HG03066 (cell line): ENCODE data around the gene FBXO21.

Experiments
- ATAC-seq: cut with Tn5 transposase; IDR thresholded peaks from one replicate; pipeline ENCODE4 v1.9.1; 2021; ENCODE audit warnings: low read depth; ENCODE audit not compliant: unreplicated experiment

Gene FBXO21

DNA sequence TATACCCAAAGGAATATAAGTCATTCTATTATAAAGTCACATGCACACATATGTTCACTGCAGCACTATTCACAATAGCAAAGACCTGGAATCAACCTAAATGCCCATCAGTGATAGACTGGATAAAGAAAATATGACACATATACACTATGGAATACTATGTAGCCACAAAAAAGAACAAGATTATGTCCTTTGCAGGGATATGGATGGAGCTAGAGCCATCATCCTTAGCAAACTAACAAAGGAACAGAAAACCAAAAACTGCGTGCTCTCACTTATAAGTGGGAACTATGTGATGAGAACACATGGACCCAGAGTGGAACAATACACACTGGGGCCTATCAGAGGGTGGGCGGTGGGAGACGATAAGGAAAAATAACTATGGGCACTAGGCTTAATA is 21.3 kb downstream of the FBXO21 start:
- ATAC-seq, result no peak

DNA sequence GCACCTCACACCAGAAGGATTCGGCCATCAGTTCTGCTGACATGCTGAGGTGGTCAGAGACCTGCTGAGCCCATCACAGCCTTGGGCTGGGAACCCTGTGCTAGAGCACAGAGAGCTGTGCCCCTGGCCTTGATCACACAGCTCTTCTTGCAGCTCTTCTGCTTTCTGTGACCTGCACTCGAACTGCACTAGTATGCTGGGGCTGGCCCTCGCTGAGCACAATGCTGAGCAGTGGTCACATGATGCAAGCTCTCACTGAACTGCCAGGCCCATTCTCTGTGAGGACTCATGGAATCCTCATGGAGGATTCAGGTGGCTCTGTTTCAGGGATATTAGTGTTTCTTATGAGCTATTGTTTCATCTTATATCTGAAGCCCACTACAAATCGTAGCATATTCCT is 22.5 kb downstream of the FBXO21 start:
- ATAC-seq, result no peak

DNA sequence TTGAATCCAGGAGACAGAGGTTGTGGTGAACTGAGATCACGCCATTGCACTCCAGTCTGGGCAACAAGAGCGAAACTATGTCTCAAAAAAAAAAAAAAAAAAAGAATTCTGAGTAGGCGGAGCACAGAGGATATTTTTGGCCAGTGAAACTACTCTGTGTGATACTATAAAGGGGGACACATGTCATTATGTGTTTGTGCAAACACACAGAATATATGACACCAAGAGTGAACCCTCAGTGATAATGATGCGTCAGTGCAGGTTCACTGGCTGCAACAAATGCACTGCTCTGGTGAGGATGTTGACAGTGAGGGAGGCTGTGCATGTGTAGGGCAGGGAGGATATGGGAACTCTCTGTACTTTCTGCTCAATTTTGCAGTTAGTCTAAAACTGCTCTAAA is 24.2 kb downstream of the FBXO21 start:
- ATAC-seq, result no peak

- no peak for ATAC-seq
Measured at GRCh38 chr12:117165342-117165741, 24.9 kb downstream of the FBXO21 start.

DNA sequence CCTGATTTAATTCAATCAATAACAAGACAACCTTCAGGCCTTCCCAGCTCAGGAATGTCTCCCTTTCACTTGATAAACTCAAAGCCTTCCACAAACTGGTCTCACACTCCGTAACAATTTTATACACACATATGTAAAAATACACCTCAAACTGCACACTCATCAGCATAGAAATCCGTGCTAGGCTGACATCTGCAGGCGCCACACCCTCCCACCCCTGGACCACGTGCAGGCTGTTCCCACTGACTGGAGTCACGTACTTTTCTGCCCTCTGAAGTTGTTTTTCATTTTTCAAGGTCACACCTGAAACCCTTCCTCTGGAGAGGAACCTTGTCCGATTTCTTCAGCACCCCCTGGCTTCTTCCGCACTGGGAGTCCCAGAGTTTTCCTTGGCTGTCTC is 27.6 kb downstream of the FBXO21 start:
- no peak for ATAC-seq

DNA sequence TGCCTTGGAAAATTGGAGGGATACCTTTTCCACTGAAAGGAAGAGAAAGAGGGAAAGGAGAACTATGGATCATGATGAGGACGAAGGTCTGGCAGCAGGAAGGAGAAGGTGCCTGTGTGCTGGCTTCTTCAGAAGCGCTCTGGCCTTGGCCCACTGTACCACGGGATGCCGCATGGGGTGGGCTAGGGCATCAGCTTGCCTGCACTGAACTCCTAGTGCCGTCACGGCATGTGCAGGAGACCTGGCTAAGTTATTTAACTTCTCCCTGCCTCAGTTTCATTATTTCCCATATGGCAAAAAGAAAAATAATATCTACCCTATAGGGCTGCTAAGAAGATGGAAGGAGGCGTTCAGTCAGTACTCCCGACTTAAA is 28.1 kb downstream of the FBXO21 start:
- no peak for ATAC-seq

GRCh38 chr12:117161460-117162166 is 28.7 kb downstream of the FBXO21 start:
- no peak for ATAC-seq

- ATAC-seq, result no peak
Measured at GRCh38 chr12:117159674-117160073, 30.6 kb downstream of the FBXO21 start.

DNA sequence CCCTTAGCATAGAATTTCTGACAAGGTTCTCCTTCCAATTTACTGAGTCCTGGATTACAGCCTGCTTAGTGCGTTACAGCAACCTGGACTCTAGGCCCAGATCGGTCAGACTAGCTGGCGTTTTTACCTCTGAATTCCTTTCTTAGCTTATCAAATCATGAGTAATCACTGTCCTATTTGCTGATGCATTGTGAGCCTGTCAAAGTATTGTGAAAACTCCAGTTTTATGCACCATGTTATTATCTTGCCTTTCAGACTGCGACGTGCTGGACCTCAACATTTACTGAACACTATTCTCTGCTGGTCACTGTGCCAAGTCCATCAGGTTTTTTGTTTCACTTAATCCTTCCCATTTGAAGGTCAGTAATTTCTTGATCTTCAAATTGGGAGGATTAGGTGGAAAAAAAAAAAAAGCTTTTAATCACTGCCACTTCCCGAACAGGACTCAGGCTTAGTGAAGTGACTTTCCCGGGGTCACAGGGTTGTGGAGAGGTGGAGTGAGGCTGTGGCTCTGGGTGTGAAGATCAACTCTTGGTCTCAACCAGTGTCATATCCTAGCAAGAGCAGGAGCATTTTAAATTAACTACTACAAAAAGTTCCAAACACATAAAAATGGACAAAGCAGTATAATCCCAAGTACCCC is 31.2 kb downstream of the FBXO21 start:
- no peak for ATAC-seq

GRCh38 chr12:117158096-117158495 is 32.2 kb downstream of the FBXO21 start:
- ATAC-seq, result no peak

GRCh38 chr12:117155278-117156060 is 34.8 kb downstream of the FBXO21 start:
- ATAC-seq, result peak; percentile 70

GRCh38 chr12:117152793-117153775 is 37.2 kb downstream of the FBXO21 start:
- ATAC-seq, result no peak

- no peak for ATAC-seq
Measured at GRCh38 chr12:117151403-117152031, 38.8 kb downstream of the FBXO21 start.

GRCh38 chr12:117149431-117149830 is 40.8 kb downstream of the FBXO21 start:
- ATAC-seq, result no peak

GRCh38 chr12:117148642-117149041 is 41.6 kb downstream of the FBXO21 start:
- ATAC-seq, result no peak

DNA sequence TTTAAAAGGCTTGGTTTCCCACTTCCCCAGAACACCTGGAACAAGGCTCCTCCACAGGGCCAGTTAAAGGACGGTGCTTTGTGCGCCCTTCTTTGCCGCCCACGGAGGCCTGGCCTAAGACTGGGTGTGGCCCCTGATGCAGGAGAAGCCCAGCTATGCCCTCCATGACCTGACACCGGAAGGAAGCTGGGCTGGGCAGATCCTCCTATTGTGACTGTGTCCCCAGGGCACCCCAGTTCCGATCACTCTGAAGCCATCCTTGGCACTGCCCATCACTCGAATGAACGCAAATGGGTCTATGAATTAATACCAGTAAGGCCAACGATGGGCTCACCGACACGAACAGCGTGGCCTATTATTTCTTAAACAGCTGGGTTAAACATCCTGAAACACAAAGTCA is 42.6 kb downstream of the FBXO21 start:
- no peak for ATAC-seq

DNA sequence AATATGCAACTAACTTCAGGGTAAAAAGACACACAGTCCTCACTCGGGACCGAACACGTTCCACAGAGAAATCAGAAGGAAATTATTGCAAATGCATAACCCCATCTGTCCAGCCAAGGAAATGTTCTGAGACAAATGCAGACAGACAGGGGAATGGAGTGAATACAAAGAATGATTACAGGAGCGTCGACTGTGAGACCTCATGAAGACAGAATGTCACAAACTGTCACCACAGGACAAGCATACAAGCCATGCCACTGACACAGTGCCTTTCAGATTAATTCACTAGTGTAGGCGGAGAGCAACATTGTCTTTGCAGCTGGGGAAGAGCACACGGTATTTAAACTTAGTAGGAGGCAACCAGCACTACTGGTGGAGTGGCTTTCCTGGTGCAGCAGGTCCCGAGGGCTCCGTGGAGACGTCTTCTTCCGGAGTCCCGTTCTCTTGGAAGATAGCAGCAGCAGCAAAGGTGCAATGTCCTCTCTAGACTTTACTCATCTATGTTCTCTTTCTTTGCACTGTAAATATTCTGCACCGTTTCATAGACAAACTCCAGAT is 44.6 kb downstream of the FBXO21 start:
- ATAC-seq, result no peak

- no peak for ATAC-seq
Measured at GRCh38 chr12:117144599-117144998, 45.7 kb downstream of the FBXO21 start.

DNA sequence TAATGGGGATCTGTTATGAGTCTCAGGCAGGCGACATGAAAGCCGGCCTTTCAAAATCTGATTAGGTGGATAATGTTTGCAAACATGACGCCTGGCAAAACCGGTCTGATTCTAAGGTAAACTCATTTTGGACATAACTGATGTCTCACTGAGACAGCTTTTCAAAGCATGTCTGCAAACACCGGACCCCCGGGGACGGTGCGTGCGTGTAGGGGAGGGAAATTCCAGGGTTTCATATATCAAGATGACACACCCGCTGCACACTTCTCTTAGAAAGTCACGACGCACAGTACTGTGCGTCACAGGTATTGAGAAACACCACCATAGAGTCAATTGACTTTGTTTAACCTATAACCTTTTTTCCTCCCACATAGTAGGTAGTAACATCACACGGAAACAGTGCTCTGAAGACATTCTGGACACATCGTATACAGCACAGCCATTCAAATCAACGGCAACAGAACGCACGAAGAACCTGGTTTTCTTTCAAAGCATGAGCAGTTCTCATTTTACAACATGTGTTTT is 47.2 kb downstream of the FBXO21 start:
- ATAC-seq, result no peak

DNA sequence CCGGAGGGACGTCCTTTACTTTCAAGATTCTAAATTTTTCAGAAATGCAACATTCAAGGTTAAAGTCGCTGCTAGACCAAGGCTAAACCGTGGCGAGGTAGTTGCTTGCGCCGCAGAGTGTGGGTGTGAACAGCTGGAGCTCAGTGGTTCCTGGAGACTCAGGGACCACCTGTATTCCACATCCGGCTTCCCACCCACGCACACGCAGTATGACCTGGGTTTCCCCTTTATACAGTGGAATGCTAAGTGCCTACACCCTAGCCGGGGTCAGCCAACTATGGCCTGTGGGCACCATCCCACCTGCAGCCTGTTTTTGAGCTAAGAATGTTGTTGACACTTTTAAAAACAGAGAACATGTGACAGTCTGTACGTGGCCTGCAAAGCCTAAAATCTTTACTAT is 48.2 kb downstream of the FBXO21 start:
- ATAC-seq, result no peak
